Kidney (tissue), 14 donors: Measurements from ENCODE around the gene SHISA7. TPM values are rescaled to one million over a fixed set of nuclear protein-coding genes. Genes with fewer than 3 reads are reported as not detected.
A peak's percentile ranks its signal among the peaks of the same experiment; 100 is the strongest.

ENCODE experiments used
- DNase-seq, 5 donors: peaks; one replicate each; pipeline ENCODE4 v3.0.0-alpha.2; 2013 to 2020
- FAIRE-seq: peaks from 2 replicates; lab custom pipeline; 2012; peaks lifted over from hg19 to GRCh38; lab: Jason Lieb, UNC
- H3K27ac ChIP-seq, 2 donors: one replicate each; pipeline ENCODE4 v1.7.0; 2013; ENCODE audit warnings: low read depth in 2 of 2, low read length in 2 of 2, inconsistent platforms in 1 of 2
- H3K27me3 ChIP-seq: one replicate; pipeline ENCODE4 v1.7.1; 2013; ENCODE audit warnings: low read length, inconsistent platforms; ENCODE audit not compliant: control insufficient read depth, insufficient read depth
- H3K36me3 ChIP-seq, 3 donors: one replicate each; pipeline versions ENCODE4 v1.7.0 to v1.7.1; 2013; ENCODE audit warnings: low read length in 3 of 3, control low read depth in 1 of 3, inconsistent platforms in 1 of 3; ENCODE audit not compliant: insufficient read depth in 3 of 3, control insufficient read depth in 2 of 3
- H3K4me1 ChIP-seq, 3 donors: one replicate each; pipeline versions ENCODE4 v1.7.0 to v1.7.1; 2013; ENCODE audit warnings: low read length in 3 of 3, inconsistent platforms in 1 of 3, low read depth in 1 of 3; ENCODE audit not compliant: control insufficient read depth in 2 of 3, insufficient read depth in 2 of 3
- H3K4me3 ChIP-seq, 3 donors: one replicate each; pipeline versions ENCODE4 v1.7.0 to v1.8.1; 2013; ENCODE audit warnings: low read length in 3 of 3, control low read depth in 1 of 3, inconsistent platforms in 1 of 3
- H3K9ac ChIP-seq, 3 donors: one replicate each; pipeline versions ENCODE4 v1.7.0 to v1.7.1; 2013; ENCODE audit warnings: low read length in 3 of 3, control low read depth in 1 of 3, inconsistent platforms in 1 of 3
- H3K9me3 ChIP-seq, 3 donors: one replicate each; pipeline versions ENCODE4 v1.7.0 to v1.7.1; 2013; ENCODE audit warnings: low read length in 3 of 3, control low read depth in 1 of 3, inconsistent platforms in 1 of 3; ENCODE audit not compliant: control insufficient read depth in 2 of 3, insufficient read depth in 1 of 3
- CTCF ChIP-seq: IDR thresholded peaks from 3 replicates; pipeline ENCODE4 v1.5.1; 2012; ENCODE audit warnings: mild to moderate bottlenecking, moderate library complexity, borderline replicate concordance; ENCODE audit not compliant: insufficient read depth; ENCODE audit errors: extremely low read depth
- intact Hi-C: fragments of 100-400 bp; cut with DNase I; formaldehyde crosslinking; loops from one replicate; pipeline ENCODE4 v1.11.1; 2022
- polyA plus RNA-seq: library from polyadenylated mRNA; stranded (reverse); fragments of 350-450 nt; fragmentation: Illumina TruSeq; extraction: RNeasy Lipid Tissue Mini Kit (QIAGEN cat#74804); gene quantifications from one replicate; pipeline ENCODE4 v1.2.3, GENCODE V29; 2014; ENCODE audit warnings: low read depth, low replicate concordance; ENCODE audit not compliant: insufficient read depth
- total RNA-seq: library from RNA; stranded (reverse); fragmentation: NEBNext Ultra II Directional; extraction: Animal tissue kit (Norgen Biotek cat#: 25700); gene quantifications from one replicate; pipeline ENCODE4 v1.2.1, GENCODE V29; 2021
- donor health status: control.
- donor health status: control.
- donor health status: control.
- donor health status: control.
- donor health status: control.
- donor health status: DM: yes; HTN: yes; CAD: no.
- donor health status: Normal renal cell carcinoma (clear cell type).

The SHISA7 gene
- total and polyA plus RNA-seq, 2 donors from 2014 or later, result not detected

- Histone ChIP-seq H3K4me1 (peaks cover 2 to 23% (median 13%) of the 10 kb centered on the region in 3 donors), H3K9ac (no peak overlapping the region), H3K9me3 (no peaks in the 10 kb centered on the region), H3K27me3 (no peaks in the 10 kb centered on the region), H3K27ac (no peak overlapping the region), H3K4me3 (no peak overlapping the region), H3K36me3 (no peaks in the 10 kb centered on the region)
- TF ChIP-seq CTCF, result no peak
- intact Hi-C loops, result no loop called here
- FAIRE-seq (no peak), DNase-seq (no peak)
Observed at GRCh38 chr19:55471266-55471665, 28.2 kb upstream of the SHISA7 start.

- no peak overlapping the region for H3K27ac ChIP-seq
- TF ChIP-seq CTCF, result no peak
- intact Hi-C loops, result no loop called here
- no peak for DNase-seq
- no peaks in the 10 kb centered on the region for H3K9me3 ChIP-seq
- no peak for FAIRE-seq
- H3K4me3 ChIP-seq, result no peak overlapping the region
- H3K27me3 ChIP-seq, result no peaks in the 10 kb centered on the region
- peaks cover 0 to 3% (median 0%) of the 10 kb centered on the region in 3 donors for H3K4me1 ChIP-seq
- H3K9ac ChIP-seq, result no peak overlapping the region
- no peaks in the 10 kb centered on the region for H3K36me3 ChIP-seq
Observed at GRCh38 chr19:55468054-55468393, 24.9 kb upstream of the SHISA7 start.

- no peak overlapping the region for H3K27ac ChIP-seq
- H3K27me3 ChIP-seq, result no peaks in the 10 kb centered on the region
- no peaks in the 10 kb centered on the region for H3K36me3 ChIP-seq
- peaks cover 0 to 3% (median 0%) of the 10 kb centered on the region in 3 donors for H3K4me1 ChIP-seq
- H3K4me3 ChIP-seq, result no peak overlapping the region
- peak; percentile 96 for TF ChIP-seq CTCF
- intact Hi-C loops, result no loop called here
- H3K9ac ChIP-seq, result peak overlapping the region in 1 of 3 donors; percentile 12
- peak in 4 of 5 donors; percentile 59 to 87 (median 78) for DNase-seq
- no peak for FAIRE-seq
- H3K9me3 ChIP-seq, result no peaks in the 10 kb centered on the region
Observed at GRCh38 chr19:55467236-55468053, 24.3 kb upstream of the SHISA7 start.
